ENCODE data around the gene SMG5.

The SMG5 gene

DNA sequence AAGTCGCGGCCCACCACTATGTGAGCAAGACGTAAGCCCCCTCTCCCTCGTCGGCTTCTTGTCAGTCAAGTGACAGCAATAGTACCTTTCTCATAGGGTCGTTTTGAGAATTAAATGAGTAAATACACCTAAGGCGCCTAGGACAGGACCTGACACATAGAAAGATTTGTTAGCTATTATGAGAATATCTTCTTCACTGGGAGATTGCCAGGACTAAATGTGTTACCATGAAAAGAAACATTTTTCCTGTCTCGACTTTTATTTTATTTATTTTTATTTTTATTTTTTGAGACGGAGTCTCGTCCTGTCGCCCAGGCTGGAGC, 69.0 kb downstream of the SMG5 start:
- no peak for DNase-seq

DNA sequence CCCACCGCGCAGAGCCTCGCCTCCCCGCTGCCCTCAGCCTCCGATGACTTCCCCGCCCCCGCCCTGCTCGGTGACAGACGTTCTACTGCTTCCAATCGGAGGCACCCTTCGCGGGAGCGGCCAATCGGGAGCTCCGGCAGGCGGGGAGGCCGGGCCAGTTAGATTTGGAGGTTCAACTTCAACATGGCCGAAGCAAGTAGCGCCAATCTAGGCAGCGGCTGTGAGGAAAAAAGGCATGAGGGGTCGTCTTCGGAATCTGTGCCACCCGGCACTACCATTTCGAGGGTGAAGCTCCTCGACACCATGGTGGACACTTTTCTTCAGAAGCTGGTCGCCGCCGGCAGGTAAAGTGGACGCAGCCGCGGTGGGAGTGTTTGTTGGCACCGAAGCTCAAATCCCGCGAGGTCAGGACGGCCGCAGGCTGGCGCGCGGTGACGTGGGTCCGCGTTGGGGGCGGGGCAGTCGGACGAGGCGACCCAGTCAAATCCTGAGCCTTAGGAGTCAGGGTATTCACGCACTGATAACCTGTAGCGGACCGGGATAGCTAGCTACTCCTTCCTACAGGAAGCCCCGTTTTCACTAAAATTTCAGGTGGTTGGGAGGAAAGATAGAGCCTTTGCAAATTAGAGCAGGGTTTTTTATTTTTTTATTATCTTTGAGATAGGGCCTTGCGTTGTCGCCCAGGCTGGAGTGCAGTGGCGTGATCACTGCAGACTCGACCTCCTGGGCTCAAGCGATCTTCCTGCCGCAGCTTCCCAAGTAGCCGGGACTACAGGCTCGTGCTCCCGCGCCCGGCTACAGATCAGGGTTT, 69.6 kb downstream of the SMG5 start, which contains the start of gene PMF1:
PMF1 (plus strand) TSS at position 175 of the 811 bp plus-strand sequence; CDS start at position 184, 9 bp downstream.
- peak; percentile 96 for DNase-seq

DNA sequence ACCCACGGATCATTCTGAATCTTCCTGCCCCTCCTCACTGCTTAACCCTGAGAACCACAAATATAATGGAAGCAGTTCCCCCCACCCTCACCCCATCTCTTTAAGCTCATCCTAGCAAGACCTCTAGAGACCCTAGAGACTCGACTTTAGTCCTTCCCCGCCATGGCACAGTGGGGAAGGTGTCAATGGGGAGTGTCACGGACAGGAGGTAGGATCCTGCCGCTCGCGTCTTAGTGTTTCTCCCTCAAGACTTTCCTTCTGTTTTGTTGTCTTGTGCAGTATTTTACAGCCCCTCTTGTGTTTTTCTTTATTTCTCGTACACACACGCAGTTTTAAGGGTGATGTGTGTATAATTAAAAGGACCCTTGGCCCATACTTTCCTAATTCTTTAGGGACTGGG, 70.5 kb downstream of the SMG5 start:
- DNase-seq, result no peak

DNA sequence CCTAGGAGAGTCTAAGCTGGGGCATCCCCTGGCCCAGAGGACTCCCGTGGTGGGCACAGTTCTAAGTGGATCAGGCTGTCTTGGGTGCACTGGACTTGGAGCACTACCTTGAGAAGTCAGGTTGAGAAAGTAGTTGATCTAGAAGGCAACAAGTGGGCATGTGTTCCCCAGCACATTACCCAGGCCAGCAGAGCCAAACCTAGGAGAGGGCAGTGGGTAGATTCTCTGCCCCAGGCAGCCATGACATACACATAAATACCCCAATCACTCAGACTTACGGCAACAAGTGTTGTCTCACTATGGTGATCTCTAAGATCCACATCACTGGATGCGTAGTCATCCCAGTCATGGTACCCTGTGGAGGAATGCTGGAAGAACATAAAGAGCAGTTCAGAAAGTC, 71.4 kb downstream of the SMG5 start:
- no peak for DNase-seq

DNA sequence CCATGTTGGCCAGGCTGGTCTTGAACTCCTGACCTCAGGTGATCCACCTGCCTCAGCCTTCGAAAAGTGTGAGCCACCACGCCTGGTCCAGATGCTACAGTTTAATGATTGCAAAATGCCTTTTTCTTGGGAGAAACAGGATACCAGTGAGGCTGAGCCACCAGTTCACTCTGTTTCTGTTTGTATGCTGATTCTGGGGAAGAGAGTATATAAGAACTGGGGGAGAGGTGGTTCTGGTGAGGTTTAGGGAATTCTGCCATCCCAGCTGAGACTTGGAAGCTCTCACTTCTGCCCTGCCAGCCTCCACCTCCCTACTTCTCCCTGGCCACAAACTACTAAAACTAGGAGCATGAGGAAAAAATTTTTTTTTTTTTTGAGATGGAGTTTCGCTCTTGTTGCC, 77.9 kb downstream of the SMG5 start:
- no peak for DNase-seq

DNA sequence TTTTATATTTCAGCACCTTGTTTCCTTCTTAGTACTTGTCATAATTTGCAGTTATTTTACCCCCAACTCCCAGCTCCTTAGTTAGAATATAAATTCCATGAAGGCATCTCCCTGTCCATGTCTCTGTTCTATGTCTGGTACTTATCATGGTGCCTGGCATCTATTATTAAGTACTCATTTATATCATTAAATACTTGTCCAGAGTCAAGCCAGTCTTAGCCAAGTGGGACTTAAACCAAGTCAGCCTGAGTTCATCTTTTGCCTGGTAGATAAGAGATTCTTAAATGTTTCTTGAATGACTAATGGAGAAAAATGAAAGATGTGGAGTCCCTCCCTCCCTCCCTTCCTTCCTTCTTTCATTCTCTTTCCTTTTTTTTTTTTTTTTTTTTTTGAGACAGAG, 79.3 kb downstream of the SMG5 start:
- DNase-seq, result peak; percentile 45

DNA sequence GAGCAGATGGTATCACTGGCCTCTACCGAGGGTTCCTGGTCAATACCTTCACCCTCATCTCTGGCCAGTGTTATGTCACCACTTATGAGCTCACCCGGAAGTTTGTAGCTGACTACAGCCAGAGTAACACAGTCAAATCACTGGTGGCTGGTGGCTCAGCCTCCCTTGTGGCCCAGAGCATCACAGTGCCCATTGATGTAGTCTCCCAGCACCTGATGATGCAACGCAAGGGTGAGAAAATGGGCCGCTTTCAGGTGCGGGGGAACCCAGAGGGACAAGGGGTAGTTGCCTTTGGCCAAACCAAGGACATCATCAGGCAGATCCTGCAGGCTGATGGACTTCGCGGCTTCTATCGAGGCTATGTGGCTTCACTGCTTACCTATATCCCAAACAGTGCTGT, 82.6 kb downstream of the SMG5 start:
- DNase-seq, result no peak

Data from fibroblast of skin of scalp (primary cell).